Fibroblast of the aortic adventitia (primary cell): ENCODE results near the gene SEMA4D. TPM values are rescaled to one million over a fixed set of nuclear protein-coding genes. Genes with fewer than 3 reads are reported as not detected.

Source experiments
- DNase-seq: peaks from one replicate; pipeline ENCODE4 v3.0.0-alpha.2; 2010; ENCODE audit warnings: low read depth
- H3K4me3 ChIP-seq: 2 replicates; pipeline ENCODE4 v1.5.1; 2011; ENCODE audit warnings: low read depth, mild to moderate bottlenecking, control low read depth, low read length, moderate library complexity
- total RNA-seq: library from RNA; depleted of rRNA; stranded (reverse); fragments of >200 nt; gene quantifications from 2 replicates; pipeline ENCODE4 v1.2.3, GENCODE V29; 2012; ENCODE audit warnings: low replicate concordance
- TF ChIP-seq, protein P1 (sequence below): IDR thresholded peaks from 2 replicates; pipeline ENCODE4 v1.5.1; 2011; ENCODE audit warnings: mild to moderate bottlenecking, low read length, control low read depth, inconsistent platforms; ENCODE audit not compliant: insufficient read depth

SEMA4D gene
- total RNA-seq, 1 donor, result 0.36 TPM

DNA sequence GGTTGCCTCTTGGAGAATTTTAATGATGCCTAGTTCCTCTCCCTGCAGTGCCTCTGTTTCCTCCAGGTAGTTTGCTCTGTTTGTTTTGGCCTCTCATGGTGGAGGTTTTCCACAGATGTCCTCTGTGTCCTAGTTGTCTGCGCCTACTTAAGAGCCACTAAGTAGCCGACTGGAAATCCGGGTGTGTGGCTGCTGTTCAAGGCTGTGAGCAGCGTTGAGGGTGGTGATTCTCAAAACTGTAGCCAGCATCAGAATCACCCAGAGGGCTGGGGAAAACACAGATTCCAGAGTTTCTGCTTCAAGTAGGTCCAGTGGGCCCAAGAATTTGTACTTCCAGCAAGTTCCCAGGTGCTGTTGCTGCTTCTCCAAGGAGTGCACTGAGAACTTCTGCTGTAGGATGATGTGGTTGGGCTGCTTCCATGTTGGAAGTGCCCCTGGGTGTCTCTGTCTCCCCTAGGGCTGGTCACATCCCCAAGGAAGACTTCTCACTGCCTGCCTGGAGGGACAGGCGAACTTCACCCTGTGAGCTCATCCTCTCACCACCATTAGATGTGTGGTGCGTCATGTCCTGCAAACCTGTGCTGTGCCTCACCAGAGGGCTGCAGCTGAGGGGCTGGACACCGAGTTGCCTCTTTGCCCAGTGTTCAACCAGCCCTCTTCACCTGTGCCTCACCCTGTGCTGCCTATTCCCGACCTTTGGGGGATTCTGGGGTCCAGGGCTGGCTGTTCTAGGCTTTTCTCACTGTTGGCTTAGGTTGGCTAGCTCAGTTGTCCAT, 144.9 kb downstream of the SEMA4D start:
- DNase-seq, result no peak
- TF ChIP-seq, protein P1, sequence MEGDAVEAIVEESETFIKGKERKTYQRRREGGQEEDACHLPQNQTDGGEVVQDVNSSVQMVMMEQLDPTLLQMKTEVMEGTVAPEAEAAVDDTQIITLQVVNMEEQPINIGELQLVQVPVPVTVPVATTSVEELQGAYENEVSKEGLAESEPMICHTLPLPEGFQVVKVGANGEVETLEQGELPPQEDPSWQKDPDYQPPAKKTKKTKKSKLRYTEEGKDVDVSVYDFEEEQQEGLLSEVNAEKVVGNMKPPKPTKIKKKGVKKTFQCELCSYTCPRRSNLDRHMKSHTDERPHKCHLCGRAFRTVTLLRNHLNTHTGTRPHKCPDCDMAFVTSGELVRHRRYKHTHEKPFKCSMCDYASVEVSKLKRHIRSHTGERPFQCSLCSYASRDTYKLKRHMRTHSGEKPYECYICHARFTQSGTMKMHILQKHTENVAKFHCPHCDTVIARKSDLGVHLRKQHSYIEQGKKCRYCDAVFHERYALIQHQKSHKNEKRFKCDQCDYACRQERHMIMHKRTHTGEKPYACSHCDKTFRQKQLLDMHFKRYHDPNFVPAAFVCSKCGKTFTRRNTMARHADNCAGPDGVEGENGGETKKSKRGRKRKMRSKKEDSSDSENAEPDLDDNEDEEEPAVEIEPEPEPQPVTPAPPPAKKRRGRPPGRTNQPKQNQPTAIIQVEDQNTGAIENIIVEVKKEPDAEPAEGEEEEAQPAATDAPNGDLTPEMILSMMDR, result no peak
- H3K4me3 ChIP-seq, result no peak overlapping the region

GRCh38 chr9:89352451-89352850, 145.5 kb downstream of the SEMA4D start:
- no peak for DNase-seq
- TF ChIP-seq, protein P1, result no peak
- no peak overlapping the region for H3K4me3 ChIP-seq

- DNase-seq, result no peak
- no peak overlapping the region for H3K4me3 ChIP-seq
- TF ChIP-seq, protein P1, result no peak
Observed at GRCh38 chr9:89351584-89352300, 146.2 kb downstream of the SEMA4D start.

GRCh38 chr9:89350988-89351557, 146.8 kb downstream of the SEMA4D start:
- no peak overlapping the region for H3K4me3 ChIP-seq
- TF ChIP-seq, protein P1, result no peak
- DNase-seq, result no peak

GRCh38 chr9:89349607-89350006, 148.3 kb downstream of the SEMA4D start:
- TF ChIP-seq, protein P1, result no peak
- no peak for DNase-seq
- H3K4me3 ChIP-seq, result no peak overlapping the region

DNA sequence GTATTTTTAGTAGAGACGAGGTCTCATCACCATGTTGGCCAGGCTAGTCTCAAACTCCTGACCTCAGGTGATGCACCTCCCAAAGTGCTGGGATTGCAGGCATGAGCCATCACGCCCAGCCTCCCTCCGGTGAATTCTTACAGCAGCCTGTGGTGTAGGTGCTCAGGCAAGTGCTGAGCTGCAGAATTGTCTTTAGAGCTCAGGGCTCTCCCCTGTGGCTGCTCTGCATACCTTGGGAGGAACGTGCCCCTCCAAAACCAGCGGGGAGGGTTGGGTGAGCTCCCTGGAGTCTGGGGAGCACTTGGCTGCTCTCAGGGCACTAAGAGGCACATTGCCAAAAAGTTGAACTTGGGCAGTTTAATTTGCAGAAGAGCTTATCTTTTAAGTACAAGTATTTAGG, 150.3 kb downstream of the SEMA4D start:
- DNase-seq, result no peak
- TF ChIP-seq, protein P1, result no peak
- no peak overlapping the region for H3K4me3 ChIP-seq
